ENCODE results near the gene COL28A1.

COL28A1 gene

DNA sequence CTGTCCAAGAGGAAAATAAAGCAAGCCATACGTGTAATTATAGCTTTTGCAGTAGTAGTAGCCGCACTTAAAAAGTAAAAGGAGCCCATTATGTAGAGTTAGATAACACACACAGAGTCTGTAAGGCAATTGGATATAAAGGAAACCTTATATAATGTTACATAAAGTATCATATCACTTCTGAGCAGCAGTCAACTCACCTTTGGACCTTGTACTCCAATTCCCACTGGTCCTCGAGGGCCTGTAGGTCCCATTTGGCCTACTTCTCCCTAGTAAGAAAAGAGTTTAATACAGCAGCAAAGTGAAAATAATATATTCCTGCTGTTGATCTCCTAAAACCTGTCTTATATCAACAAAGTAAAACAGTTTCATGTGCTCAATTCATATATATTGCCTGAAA lies 83.6 kb downstream of the COL28A1 start:
- no peak for TF ChIP-seq CTCF (IDR thresholded peaks at IDR 0.05; ENCODE audit: low read depth, low read length)
- no peak overlapping the region for H3K4me3 ChIP-seq (replicated peaks in 1 of 2; ENCODE audit: low read depth in 2 of 2, low read length in 2 of 2)
- DNase-seq (ENCODE audit: low read depth in 2 of 2): no peak

DNA sequence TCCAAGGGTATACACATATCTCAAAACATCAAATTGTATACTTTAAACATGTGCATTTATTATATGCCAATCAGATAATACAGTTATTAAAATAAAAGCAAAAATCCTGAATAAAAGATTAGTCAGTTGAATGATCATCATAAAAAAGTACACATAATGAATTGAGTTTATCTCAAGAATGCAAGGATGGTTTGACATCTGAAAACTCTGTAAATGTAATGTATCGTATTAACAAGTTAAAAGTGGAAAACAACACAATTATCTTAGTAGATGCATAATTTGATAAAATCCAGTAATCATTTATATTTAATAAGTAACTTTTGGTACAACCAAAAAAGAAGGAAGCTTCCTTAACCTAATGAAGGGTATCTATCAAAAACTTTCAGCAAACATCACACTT lies 86.6 kb downstream of the COL28A1 start:
- TF ChIP-seq CTCF (IDR thresholded peaks at IDR 0.05; ENCODE audit: low read depth, low read length): no peak
- no peak overlapping the region for H3K4me3 ChIP-seq (replicated peaks in 1 of 2; ENCODE audit: low read depth in 2 of 2, low read length in 2 of 2)
- DNase-seq (ENCODE audit: low read depth in 2 of 2): no peak

DNA sequence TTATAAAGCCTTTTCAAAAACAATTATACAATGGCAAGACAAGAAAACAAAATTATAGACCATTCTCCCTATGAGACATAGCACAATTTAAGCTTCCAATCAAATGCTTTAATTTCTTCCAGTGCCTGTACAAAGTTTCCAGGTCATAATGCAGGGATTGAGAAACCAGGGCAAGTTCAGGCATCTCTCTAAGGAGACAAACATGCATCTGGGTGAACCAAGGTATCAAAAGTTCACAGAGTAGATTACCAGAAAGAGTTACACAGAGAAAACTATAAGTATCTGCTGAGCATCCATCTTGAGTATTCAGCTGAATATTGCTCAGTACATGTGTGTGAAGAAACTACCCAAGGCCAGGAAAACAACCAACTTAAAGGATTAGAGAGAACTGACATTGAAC lies 89.1 kb downstream of the COL28A1 start:
- no peak for DNase-seq (ENCODE audit: low read depth in 2 of 2)
- H3K4me3 ChIP-seq (replicated peaks in 1 of 2; ENCODE audit: low read depth in 2 of 2, low read length in 2 of 2): no peak overlapping the region
- TF ChIP-seq CTCF (IDR thresholded peaks at IDR 0.05; ENCODE audit: low read depth, low read length): no peak

DNA sequence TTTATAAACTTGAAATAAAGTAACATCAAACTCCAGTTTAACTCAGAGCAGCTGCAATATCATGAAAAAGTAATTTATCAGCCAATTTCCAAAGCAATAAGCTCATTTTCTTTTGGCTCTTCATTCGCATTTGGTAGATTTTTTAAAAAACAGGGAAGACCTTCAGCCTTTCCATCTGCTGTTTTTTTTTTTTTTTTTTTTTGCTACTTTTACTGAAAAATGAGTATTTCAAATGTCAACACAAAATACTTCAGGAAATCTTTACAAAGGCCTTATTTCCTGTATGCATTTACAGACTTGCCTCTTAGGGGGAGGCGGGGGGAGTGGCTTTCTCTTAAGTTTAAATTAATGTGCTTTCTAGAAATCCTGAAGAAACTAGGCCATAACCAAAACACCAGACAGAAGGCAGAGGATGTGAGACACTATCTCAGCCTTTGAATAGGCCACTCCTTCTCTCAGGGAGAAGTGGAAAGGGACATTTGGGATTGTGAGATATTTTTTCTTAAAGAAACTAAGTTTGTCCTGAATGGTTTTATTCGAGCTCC lies 91.8 kb downstream of the COL28A1 start:
- peak in 1 of 2 donors; percentile 11 for DNase-seq (ENCODE audit: low read depth in 2 of 2)
- no peak for TF ChIP-seq CTCF (IDR thresholded peaks at IDR 0.05; ENCODE audit: low read depth, low read length)
- no peak overlapping the region for H3K4me3 ChIP-seq (replicated peaks in 1 of 2; ENCODE audit: low read depth in 2 of 2, low read length in 2 of 2)

DNA sequence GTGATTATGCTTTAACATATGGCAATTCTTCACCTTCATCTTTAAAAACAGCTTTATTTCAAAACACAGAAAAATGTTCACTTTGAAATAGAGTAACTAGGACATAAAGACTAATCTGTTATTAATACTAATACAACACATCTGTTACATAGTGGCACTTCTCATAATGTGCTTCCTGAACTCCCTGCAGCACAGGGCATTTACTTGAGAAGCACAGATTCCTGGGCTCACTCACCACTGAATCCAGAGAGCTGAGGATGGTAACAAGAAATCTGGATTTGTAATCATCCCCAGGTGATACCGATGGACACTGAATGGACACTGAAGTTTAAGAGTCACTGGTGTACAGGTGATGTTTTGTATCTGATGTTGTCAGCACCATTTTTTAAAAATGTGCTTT lies 96.1 kb downstream of the COL28A1 start:
- H3K4me3 ChIP-seq (replicated peaks in 1 of 2; ENCODE audit: low read depth in 2 of 2, low read length in 2 of 2): no peak overlapping the region
- no peak for DNase-seq (ENCODE audit: low read depth in 2 of 2)
- TF ChIP-seq CTCF (IDR thresholded peaks at IDR 0.05; ENCODE audit: low read depth, low read length): no peak

DNA sequence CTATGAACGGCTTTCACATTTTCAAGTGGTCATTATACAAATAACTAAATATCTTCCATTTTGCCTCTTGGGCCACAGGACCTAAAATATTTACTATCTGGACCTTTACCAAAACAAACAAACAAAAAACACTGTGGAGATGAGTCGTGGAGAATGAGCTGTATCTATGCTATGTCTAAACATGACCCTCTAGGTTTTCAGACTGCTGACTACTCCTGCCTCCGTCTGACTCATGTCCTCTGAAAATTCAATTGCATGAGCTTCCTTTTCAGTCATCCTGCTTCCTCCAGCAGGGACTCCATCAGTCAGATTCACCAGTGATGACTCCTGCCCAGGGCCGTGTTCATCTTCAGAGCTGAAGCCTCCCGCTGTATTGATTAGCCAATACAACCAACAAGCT lies 96.8 kb downstream of the COL28A1 start:
- DNase-seq (ENCODE audit: low read depth in 2 of 2): peak; percentile 73 to 99
- no peak overlapping the region for H3K4me3 ChIP-seq (replicated peaks in 1 of 2; ENCODE audit: low read depth in 2 of 2, low read length in 2 of 2)
- TF ChIP-seq CTCF (IDR thresholded peaks at IDR 0.05; ENCODE audit: low read depth, low read length): peak; percentile 19

GRCh38 chr7:7435978-7436377 lies 99.7 kb downstream of the COL28A1 start:
- no peak overlapping the region for H3K4me3 ChIP-seq (replicated peaks in 1 of 2; ENCODE audit: low read depth in 2 of 2, low read length in 2 of 2)
- TF ChIP-seq CTCF (IDR thresholded peaks at IDR 0.05; ENCODE audit: low read depth, low read length): no peak
- no peak for DNase-seq (ENCODE audit: low read depth in 2 of 2)
